HG02642 (cell line): ENCODE measurements around the gene CD300LF.

Source experiments
- ATAC-seq: cut with Tn5 transposase; IDR thresholded peaks from one replicate; pipeline ENCODE4 v1.9.1; 2021; ENCODE audit warnings: mild to moderate bottlenecking; ENCODE audit not compliant: unreplicated experiment, poor library complexity

The CD300LF gene

GRCh38 chr17:74649909-74650308, 62.8 kb downstream of the CD300LF start:
- no peak for ATAC-seq

- ATAC-seq = no peak
These were observed 64.7 kb downstream of the CD300LF start for GRCh38 chr17:74647871-74648672.

GRCh38 chr17:74646231-74646630, 66.5 kb downstream of the CD300LF start:
- no peak for ATAC-seq

- no peak for ATAC-seq
These were observed 67.7 kb downstream of the CD300LF start for GRCh38 chr17:74645010-74645409.

- ATAC-seq = no peak
These were observed 68.3 kb downstream of the CD300LF start for GRCh38 chr17:74644419-74644818.
